ENCODE data around the gene CTIF.

Gene CTIF

GRCh38 chr18:48762022-48762421, 223.2 kb downstream of the CTIF start:
- no peak for DNase-seq

- DNase-seq, result no peak
These were observed 224.2 kb downstream of the CTIF start for GRCh38 chr18:48762836-48763718.

GRCh38 chr18:48763719-48764100, 224.9 kb downstream of the CTIF start:
- no peak for DNase-seq

GRCh38 chr18:48765053-48765452, 226.2 kb downstream of the CTIF start:
- DNase-seq, result no peak

GRCh38 chr18:48766026-48766425, 227.2 kb downstream of the CTIF start:
- DNase-seq, result no peak

GRCh38 chr18:48766487-48766886, 227.7 kb downstream of the CTIF start:
- no peak for DNase-seq

- DNase-seq, result no peak
These were observed 228.4 kb downstream of the CTIF start for GRCh38 chr18:48767090-48767690.

GRCh38 chr18:48769006-48769636, 230.3 kb downstream of the CTIF start:
- no peak for DNase-seq

- no peak for DNase-seq
These were observed 231.4 kb downstream of the CTIF start for GRCh38 chr18:48770243-48770642.

- no peak for DNase-seq
These were observed 233.0 kb downstream of the CTIF start for GRCh38 chr18:48771641-48772375.

- no peak for DNase-seq
These were observed 233.6 kb downstream of the CTIF start for GRCh38 chr18:48772457-48772856.

GRCh38 chr18:48773821-48774220, 235.0 kb downstream of the CTIF start:
- no peak for DNase-seq

GRCh38 chr18:48774941-48775340, 236.1 kb downstream of the CTIF start:
- no peak for DNase-seq

- no peak for DNase-seq
These were observed 236.7 kb downstream of the CTIF start for GRCh38 chr18:48775372-48776155.

GRCh38 chr18:48776156-48776555, 237.3 kb downstream of the CTIF start:
- DNase-seq, result no peak

GRCh38 chr18:48776641-48777025, 237.8 kb downstream of the CTIF start:
- no peak for DNase-seq

GRCh38 chr18:48777026-48777743, 238.4 kb downstream of the CTIF start:
- no peak for DNase-seq

- DNase-seq, result no peak
These were observed 238.9 kb downstream of the CTIF start for GRCh38 chr18:48777744-48778116.

- no peak for DNase-seq
These were observed 239.6 kb downstream of the CTIF start for GRCh38 chr18:48778344-48779011.

GRCh38 chr18:48779462-48779861, 240.6 kb downstream of the CTIF start:
- DNase-seq, result no peak

- no peak for DNase-seq
These were observed 241.5 kb downstream of the CTIF start for GRCh38 chr18:48780201-48780912.

All from SW 1271 (cell line).